ENCODE results near the gene HDGFL2. TPM values are rescaled to one million over a fixed set of nuclear protein-coding genes. Genes with fewer than 3 reads are reported as not detected.

The HDGFL2 gene
- 22.8 to 30.9 TPM (median 28.5 TPM) in 5 replicates for total RNA-seq (2022; extraction: Qiagen RNA extraction)

DNA sequence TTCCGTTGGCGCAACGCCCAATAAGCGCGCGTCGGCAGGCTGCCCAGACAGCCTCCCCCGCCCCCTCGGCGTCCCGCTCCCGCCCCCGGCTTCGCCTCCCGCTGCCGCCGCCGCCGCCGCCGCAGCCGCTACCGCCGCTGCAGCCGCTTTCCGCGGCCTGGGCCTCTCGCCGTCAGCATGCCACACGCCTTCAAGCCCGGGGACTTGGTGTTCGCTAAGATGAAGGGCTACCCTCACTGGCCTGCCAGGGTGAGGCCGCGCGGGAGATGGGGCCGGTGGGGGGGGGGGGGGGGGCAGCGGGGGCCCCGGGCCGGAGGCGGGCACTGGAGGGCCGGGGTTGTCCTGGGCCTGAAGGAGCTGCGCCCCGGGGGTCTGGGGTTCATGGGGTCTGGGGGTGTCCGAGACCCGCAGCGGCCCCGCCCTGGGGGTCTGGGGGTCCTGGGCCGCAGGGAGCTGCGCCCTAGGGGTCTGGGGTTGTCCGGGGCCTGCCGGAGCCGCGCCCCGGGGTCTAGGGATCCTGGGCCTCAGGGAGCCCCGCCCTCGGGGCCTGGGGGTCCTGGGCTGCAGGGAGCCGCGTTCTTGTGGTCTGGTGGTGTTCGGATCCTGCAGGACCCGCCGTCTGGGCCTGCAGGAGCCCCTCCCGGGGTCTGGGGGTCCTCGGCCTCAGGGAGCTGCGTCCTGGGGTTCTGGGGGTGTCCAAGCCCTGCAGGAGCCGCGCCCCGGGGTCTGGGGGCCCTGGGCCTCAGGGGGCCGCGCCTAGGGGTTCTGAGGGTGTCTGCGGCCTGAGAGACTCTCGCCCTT is at the start of gene HDGFL2:
Gene HDGFL2, plus strand, starts transcription at position 124 of the 801 bp plus-strand sequence. Its CDS starts 54 bp downstream, at position 178.

DNA sequence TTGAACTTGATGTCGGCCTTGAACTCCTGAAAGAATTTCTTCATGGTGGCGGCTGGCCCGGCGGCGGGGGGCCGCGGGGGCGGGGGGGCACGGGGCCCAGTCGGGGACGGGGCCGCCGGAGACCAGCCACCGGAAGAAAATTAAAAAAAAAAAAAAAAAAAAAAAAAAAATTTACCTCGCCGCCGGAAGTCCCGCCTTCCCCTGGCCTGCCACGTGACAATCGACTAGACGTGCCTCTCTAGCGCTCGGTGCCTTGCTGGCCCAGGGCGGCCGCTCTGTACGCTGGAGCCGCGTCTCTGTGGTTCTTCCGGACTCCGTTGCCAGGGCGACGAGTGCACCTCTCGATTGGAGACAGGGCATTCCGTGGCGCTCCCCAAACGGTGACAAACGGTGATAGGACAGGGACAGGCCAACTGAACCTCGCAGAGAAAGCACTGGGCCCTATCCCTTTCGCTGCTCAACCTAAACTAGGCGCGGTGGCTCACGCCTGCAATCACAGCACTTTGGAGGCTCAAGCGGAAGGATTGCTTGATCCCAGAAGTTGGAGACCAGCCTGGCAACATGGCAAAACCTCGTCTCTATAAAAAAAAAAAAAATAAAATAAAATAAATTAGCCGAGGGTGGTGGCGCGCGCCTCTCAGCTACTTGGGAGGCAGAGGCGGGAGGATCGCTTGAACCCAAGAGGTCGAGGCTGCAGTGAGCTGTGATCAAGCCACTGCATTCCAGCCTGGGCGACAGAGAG is 14.3 kb upstream of the HDGFL2 start, which contains the start of gene UBXN6:
Gene UBXN6, minus strand, starts transcription at position 141 of the 742 bp plus-strand sequence. Its CDS starts 97 bp downstream, at position 44.

DNA sequence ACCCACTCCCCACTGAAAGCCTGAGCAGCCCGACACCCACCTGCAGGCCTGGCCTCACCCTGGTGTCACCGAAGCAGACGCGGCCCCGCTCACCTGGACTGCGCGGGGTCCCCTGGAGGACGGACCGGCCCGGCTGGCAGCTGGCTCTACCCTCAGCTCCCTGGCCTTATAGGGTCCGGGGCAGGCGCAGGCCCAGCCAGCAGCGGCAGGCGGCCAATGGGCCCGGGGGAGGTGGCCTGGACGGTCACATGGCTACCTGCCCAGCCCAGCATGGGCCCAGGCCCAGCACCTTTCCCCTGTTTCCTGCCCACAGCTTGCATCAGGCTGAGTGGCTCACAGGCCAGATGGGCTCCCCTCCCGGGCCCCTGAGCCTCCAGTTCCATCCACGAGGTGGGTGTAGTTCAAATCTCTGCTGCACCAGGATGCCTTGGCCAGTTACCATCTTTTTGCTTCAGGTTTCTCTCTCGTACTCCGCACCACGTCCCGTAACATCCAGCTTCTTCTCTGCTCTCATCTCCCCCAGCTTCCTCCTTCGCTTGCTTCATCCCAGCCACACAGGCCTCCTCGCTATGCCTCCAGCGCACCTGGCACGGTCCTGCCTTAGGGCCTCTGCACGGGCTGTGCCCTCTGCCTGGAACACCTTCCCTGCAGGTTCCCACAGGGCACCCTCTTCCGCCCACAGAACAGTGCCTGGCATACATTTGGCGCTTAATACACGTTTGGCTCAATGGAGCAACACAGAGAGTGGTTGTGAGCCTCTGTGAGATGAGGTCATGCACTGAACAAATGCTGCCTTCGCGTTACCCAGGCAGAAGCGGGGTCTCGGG is 46.5 kb downstream of the HDGFL2 start, which contains the start of gene PLIN4:
Gene PLIN4, minus strand, starts transcription at position 142 of the 827 bp plus-strand sequence. CDS start 214 bp downstream, outside the sequence.

DNA sequence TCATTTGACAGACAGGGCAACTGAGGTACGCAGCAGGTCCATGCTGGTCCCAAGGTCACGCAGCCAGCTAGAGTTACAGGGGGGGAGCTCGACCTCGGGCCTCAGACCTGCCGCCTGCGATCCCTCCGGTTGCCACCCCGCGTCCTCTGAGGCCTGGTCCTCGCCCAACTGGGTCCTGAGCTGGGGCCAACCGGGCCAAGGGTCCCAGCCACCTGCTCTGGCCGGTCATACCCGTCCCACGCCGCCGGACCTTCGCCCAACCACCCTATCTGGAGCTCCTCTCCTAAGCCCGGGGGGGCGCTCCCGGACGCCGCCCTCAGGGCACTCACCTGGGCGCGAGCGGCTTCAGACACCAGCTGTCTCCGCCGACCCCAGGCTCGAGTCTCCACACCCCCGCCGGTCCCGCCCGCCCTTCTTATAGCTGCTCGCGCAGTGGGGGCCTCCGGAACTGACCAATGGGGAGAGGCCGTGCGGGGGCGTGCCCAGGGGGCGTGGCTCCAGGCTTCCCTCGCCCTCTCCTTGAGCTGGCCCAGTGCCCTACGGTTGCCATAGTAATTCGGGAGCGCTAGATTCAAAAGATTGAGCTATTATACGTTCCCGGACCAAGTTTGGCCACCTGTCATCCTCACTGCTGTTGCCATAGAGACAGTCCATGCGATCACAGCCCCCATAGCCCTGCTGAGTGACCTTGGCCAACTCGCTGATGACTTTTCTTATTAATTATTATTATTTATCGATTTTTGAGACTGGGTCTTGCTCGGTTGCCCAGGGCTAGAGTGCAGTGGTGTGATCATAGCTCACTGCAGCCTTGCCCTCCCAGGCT is 63.0 kb downstream of the HDGFL2 start, which contains the start of gene PLIN5:
Gene PLIN5, minus strand, starts transcription at position 389 of the 823 bp plus-strand sequence. CDS start 1,150 bp downstream, outside the sequence.

DNA sequence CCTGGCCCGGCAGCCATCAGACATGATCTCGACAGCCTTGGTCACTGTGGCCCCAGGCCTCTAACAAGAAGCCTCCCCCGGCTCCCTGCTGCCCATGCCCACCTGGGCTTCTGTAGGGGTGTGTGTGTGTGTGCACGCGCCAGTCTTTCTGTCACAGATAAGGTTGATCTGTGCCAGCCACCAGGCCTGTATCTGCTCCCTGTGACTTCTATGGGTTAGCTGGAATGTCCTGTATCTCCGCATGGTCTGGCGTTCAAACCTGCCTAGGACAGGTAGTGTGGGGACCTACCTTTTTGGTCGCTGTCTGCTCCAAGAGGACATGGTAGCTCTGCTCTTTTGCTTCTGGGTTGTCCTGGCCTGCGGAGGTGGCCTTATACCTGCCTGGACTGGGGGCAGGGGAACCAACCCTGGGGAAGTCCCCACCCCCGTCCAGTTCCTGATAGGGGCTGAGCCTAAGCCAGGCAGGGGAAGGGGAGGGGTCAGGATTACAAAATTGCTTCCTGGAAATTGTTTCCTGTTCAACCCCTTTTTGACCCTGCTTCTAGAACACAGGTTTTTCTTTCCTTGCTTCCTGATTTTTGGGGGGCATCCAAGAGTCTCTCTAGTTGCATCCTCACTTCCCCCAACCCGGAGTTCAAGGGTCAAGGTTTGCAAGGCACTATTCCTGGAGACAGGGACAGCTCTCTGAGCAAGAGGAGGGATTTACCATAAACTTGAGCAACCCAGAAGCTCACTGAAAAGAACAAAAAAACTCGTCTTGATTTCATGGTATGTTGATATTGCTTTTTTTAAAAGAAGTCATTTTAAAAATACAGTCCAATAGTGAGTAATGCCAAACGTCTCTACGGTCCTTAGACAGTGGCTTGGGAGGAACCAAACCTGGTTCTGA is 67.8 kb downstream of the HDGFL2 start, which contains the start of gene LRG1:
Gene LRG1, minus strand, starts transcription at position 344 of the 889 bp plus-strand sequence. Its CDS starts 23 bp downstream, at position 321.

Other genes starting within 250 kb of the HDGFL2 start
- 2.8 to 5.2 TPM (median 3.2 TPM) in 5 replicates for gene EBI3, start 242.8 kb upstream of the HDGFL2 start, total RNA-seq (2022; extraction: Qiagen RNA extraction)
- gene YJU2, start 225.2 kb upstream of the HDGFL2 start, total RNA-seq (2022; extraction: Qiagen RNA extraction) = 19.9 to 21.8 TPM (median 20.5 TPM) in 5 replicates
- gene SHD, start 193.0 kb upstream of the HDGFL2 start, total RNA-seq (2022; extraction: Qiagen RNA extraction) = 0.13 to 0.19 TPM in 2 of 5 replicates, not detected in the others
- gene TMIGD2, start 169.9 kb upstream of the HDGFL2 start, total RNA-seq (2022; extraction: Qiagen RNA extraction) = not detected in 5 replicates
- gene FSD1, start 167.7 kb upstream of the HDGFL2 start, total RNA-seq (2022; extraction: Qiagen RNA extraction) = 7.2 to 9.2 TPM (median 8.3 TPM) in 5 replicates
- 0.17 TPM in 1 of 5 replicates, not detected in the others for gene STAP2, start 133.5 kb upstream of the HDGFL2 start, total RNA-seq (2022; extraction: Qiagen RNA extraction)
- 5.6 to 12.3 TPM (median 11.6 TPM) in 5 replicates for gene MPND, start 128.7 kb upstream of the HDGFL2 start, total RNA-seq (2022; extraction: Qiagen RNA extraction)
- 44.8 to 63.5 TPM (median 59.7 TPM) in 5 replicates for gene SH3GL1, start 71.8 kb upstream of the HDGFL2 start, total RNA-seq (2022; extraction: Qiagen RNA extraction)
- 20.7 to 25.0 TPM (median 24.0 TPM) in 5 replicates for gene CHAF1A, start 69.7 kb upstream of the HDGFL2 start, total RNA-seq (2022; extraction: Qiagen RNA extraction)
- gene UBXN6, start 14.5 kb upstream of the HDGFL2 start, total RNA-seq (2022; extraction: Qiagen RNA extraction) = 34.8 to 65.2 TPM (median 58.0 TPM) in 5 replicates
- gene PLIN4, start 46.2 kb downstream of the HDGFL2 start, total RNA-seq (2022; extraction: Qiagen RNA extraction) = 0.12 to 0.32 TPM (median 0.25 TPM) in 5 replicates
- 0.10 to 0.34 TPM (median 0.26 TPM) in 3 of 5 replicates, not detected in the others for gene PLIN5, start 62.9 kb downstream of the HDGFL2 start, total RNA-seq (2022; extraction: Qiagen RNA extraction)
- 0.07 to 0.25 TPM (median 0.09 TPM) in 4 of 5 replicates, not detected in the other for gene LRG1, start 67.7 kb downstream of the HDGFL2 start, total RNA-seq (2022; extraction: Qiagen RNA extraction)
- gene SEMA6B, start 87.4 kb downstream of the HDGFL2 start, total RNA-seq (2022; extraction: Qiagen RNA extraction) = 4.4 to 6.5 TPM (median 6.1 TPM) in 5 replicates
- gene TNFAIP8L1, start 167.2 kb downstream of the HDGFL2 start, total RNA-seq (2022; extraction: Qiagen RNA extraction) = 3.5 to 4.9 TPM (median 4.5 TPM) in 5 replicates
- 110 to 145 TPM (median 139 TPM) in 5 replicates for gene MYDGF, start 198.0 kb downstream of the HDGFL2 start, total RNA-seq (2022; extraction: Qiagen RNA extraction)

Measured in A549 treated with CORT108297 at 1 μM for 4 hours (cell line).